ENCODE results near the gene CHD3.

Gene CHD3

GRCh38 chr17:7916385-7916682, 27.7 kb downstream of the CHD3 start:
- POLR2A ChIA-PET, result interaction anchor here (0.9 to 3.8 kb wide), 14 partner anchors 8 to 332 kb away, joined by 3 to 66 read pairs (median 4); partner anchors contain the start of genes CNTROB, KCNAB3, KDM6B and MPDU1
- Histone ChIP-seq H3K4me1 (ENCODE audit: control insufficient read depth, insufficient read depth, low read length) (peaks cover 14% of the 10 kb centered on the region), H3K27ac (ENCODE audit: extremely low read depth, low read depth, low read length) (peak overlapping the region; percentile 90), H3K36me3 (ENCODE audit: control insufficient read depth in 2 of 2, insufficient read depth in 1 of 2, low read length in 2 of 2) (peaks cover 0 to 11% of the 10 kb centered on the region in 2 experiments; a peak in 1 of 3 replicates), H3K4me3 (ENCODE audit: low read depth, low read length) (peak overlapping the region; percentile 46), H3K9me3 (ENCODE audit: control insufficient read depth, insufficient read depth, low read depth, low read length) (no peaks in the 10 kb centered on the region)
- CTCF ChIA-PET, result interaction anchor here (0.6 to 6.3 kb wide), 13 partner anchors 17 to 141 kb away, joined by 3 to 73 read pairs (median 4); no protein-coding TSS in a partner anchor
- TF ChIP-seq ZNF513 (tag by site-specific recombination; IDR thresholded peaks at IDR 0.05), result no peak
- no peak for TF ChIP-seq ZNF398 (tag by site-specific recombination; IDR thresholded peaks at IDR 0.05)
- no peak for TF ChIP-seq ZNF133 (tag by site-specific recombination; IDR thresholded peaks at IDR 0.05)
- 0 out of 2 replicates have a peak, but pooled peaks have one; percentile 2 for TF ChIP-seq INSM2 (tag by site-specific recombination; IDR thresholded peaks at IDR 0.05)
- 0 out of 2 replicates have a peak, but pooled peaks have one; percentile 0 for TF ChIP-seq ZFP37 (tag by site-specific recombination; IDR thresholded peaks at IDR 0.05)
- TF ChIP-seq GFI1B (tag by site-specific recombination; IDR thresholded peaks at IDR 0.05), result no peak
- no peak for TF ChIP-seq ZNF223 (tag by site-specific recombination; IDR thresholded peaks at IDR 0.05)
- no peak for TF ChIP-seq ZNF558 (tag by site-specific recombination; IDR thresholded peaks at IDR 0.05)
- TF ChIP-seq WT1 (tag by site-specific recombination; IDR thresholded peaks at IDR 0.05), result peak; percentile 43; the same call in 1 of the 2 replicates
- TF ChIP-seq ZBTB17 (tag by site-specific recombination; IDR thresholded peaks at IDR 0.05), result no peak
- TF ChIP-seq ZFHX2 (tag by site-specific recombination; conservative IDR thresholded peaks at IDR 0.05), result no peak
- TF ChIP-seq PRDM1 (tag by site-specific recombination; IDR thresholded peaks at IDR 0.05), result no peak
- peak; percentile 39; the same call in 1 of the 2 replicates for TF ChIP-seq KLF9 (tag by site-specific recombination; IDR thresholded peaks at IDR 0.05; ENCODE audit: low read depth)
- no peak for TF ChIP-seq ZSCAN16 (tag by site-specific recombination; IDR thresholded peaks at IDR 0.05)
- no peak for TF ChIP-seq ZNF2 (tag by site-specific recombination; IDR thresholded peaks at IDR 0.05)
- TF ChIP-seq ZNF791 (tag by site-specific recombination; IDR thresholded peaks at IDR 0.05), result no peak
- TF ChIP-seq ZNF544 (tag by site-specific recombination; IDR thresholded peaks at IDR 0.05), result no peak
- TF ChIP-seq ZNF660 (tag by site-specific recombination; IDR thresholded peaks at IDR 0.05), result 0 out of 2 replicates have a peak, but pooled peaks have one; percentile 12
- no peak for TF ChIP-seq PRDM2 (tag by site-specific recombination; IDR thresholded peaks at IDR 0.05; ENCODE audit: borderline replicate concordance)
- TF ChIP-seq BCL11A (tag by site-specific recombination; IDR thresholded peaks at IDR 0.05; ENCODE audit: low read depth), result no peak
- TF ChIP-seq GLIS1 (tag by site-specific recombination; IDR thresholded peaks at IDR 0.05), result peak; percentile 60
- TF ChIP-seq ZNF350 (tag by site-specific recombination; IDR thresholded peaks at IDR 0.05), result no peak
- TF ChIP-seq ZNF26 (tag by site-specific recombination; IDR thresholded peaks at IDR 0.05), result no peak
- TF ChIP-seq ZSCAN18 (tag by site-specific recombination; IDR thresholded peaks at IDR 0.05), result no peak
- TF ChIP-seq ZNF23 (tag by site-specific recombination; IDR thresholded peaks at IDR 0.05; ENCODE audit: borderline replicate concordance), result no peak
- TF ChIP-seq ZNF501 (tag by site-specific recombination; IDR thresholded peaks at IDR 0.05), result peak; percentile 3; the same call in 1 of the 2 replicates
